Peyer's patch (tissue), 4 donors: Measurements from ENCODE around the gene TEC. TPM values are rescaled to one million over a fixed set of nuclear protein-coding genes. Genes with fewer than 3 reads are reported as not detected.
"Not testable (repeated sequence)": the region's sequence is repeated elsewhere in the genome, so short reads cannot be mapped to it uniquely, and the experiment has no call there.

Experiments
- DNase-seq, 3 donors: peaks; one replicate each; pipeline ENCODE4 v3.0.0-alpha.2; 2017 to 2019
- H3K27ac ChIP-seq, 4 donors: fragments of 200-600 bp; sonication (generic); one replicate each; pipeline ENCODE4 v1.5.1; 2016 to 2019
- H3K27me3 ChIP-seq, 2 donors: fragments of 200-600 bp; sonication (generic); one replicate each; pipeline ENCODE4 v1.5.1; 2019
- H3K36me3 ChIP-seq, 3 donors: fragments of 200-600 bp; sonication (generic); one replicate each; pipeline ENCODE4 v1.5.1; 2016 to 2019
- H3K4me1 ChIP-seq, 4 donors: fragments of 200-600 bp; sonication (generic); one replicate each; pipeline ENCODE4 v1.5.1; 2016 to 2019
- H3K4me3 ChIP-seq, 4 donors: fragments of 200-600 bp; sonication (generic); 1 replicate in 3 of 4; 2 replicates in 1 of 4; pipeline ENCODE4 v1.5.1; 2016 to 2019; ENCODE audit warnings: mild to moderate bottlenecking in 1 of 4
- H3K9me3 ChIP-seq, 4 donors: fragments of 200-600 bp; sonication (generic); one replicate each; pipeline ENCODE4 v1.5.1; 2016 to 2019; ENCODE audit warnings: mild to moderate bottlenecking in 1 of 4
- CTCF ChIP-seq, 6 experiments: fragments of 450-650 bp in 4 of 6; fragments of 200-600 bp in 2 of 6; sonication (generic) in 1 of 6; IDR thresholded peaks; one replicate each; pipeline ENCODE4 v1.5.1; 2017 to 2019; ENCODE audit warnings: antibody characterized with exemption in 6 of 6, mild to moderate bottlenecking in 3 of 6, moderate library complexity in 1 of 6
- POLR2A ChIP-seq, 2 donors: fragments of 450-650 bp; IDR thresholded peaks; one replicate each; pipeline ENCODE4 v1.5.1; 2017; ENCODE audit warnings: antibody characterized with exemption in 2 of 2, mild to moderate bottlenecking in 2 of 2, moderate library complexity in 2 of 2
- total RNA-seq, 4 donors: library from RNA; depleted of rRNA; stranded (reverse); fragments of >200 nt; gene quantifications; one replicate each; pipeline ENCODE4 v1.1.0, GENCODE V29; 2016

The TEC gene
- 10 to 100 TPM in 2 of 4 donors, 1 to 10 TPM in 2; 5.3 to 13.0 (median 10.2) TPM for total RNA-seq

GRCh38 chr4:48268956-48269860, at the start of gene TEC:
Gene TEC (minus strand): TSS chr4:48269838. CDS start chr4:48228614, 41,224 bp downstream.
- peaks cover 0 to 4% (median 0%) of the 10 kb centered on the region in 4 donors for H3K4me1 ChIP-seq
- no peaks in the 10 kb centered on the region for H3K9me3 ChIP-seq
- peak within 1 kb of the TSS; percentile 91 to 99 (median 96) for H3K27ac ChIP-seq
- peak; percentile 56 to 77 (median 58) for DNase-seq
- TF ChIP-seq POLR2A (IDR thresholded peaks at IDR 0.05) (peak; percentile 88 to 94), CTCF (IDR thresholded peaks at IDR 0.05) (peak in 2 of 6 experiments; percentile 9 to 21)
- H3K36me3 ChIP-seq, result no peaks in the 10 kb centered on the region
- H3K4me3 ChIP-seq, result peak within 1 kb of the TSS; percentile 78 to 97 (median 90)
- no peaks in the 10 kb centered on the region for H3K27me3 ChIP-seq

- Histone ChIP-seq H3K27me3 (no peaks in the 10 kb centered on the region), H3K27ac (no peak overlapping the region), H3K4me1 (no peaks in the 10 kb centered on the region), H3K36me3 (no peaks in the 10 kb centered on the region), H3K9me3 (no peaks in the 10 kb centered on the region), H3K4me3 (no peak overlapping the region)
- peak; percentile 4 to 78 (median 62) for TF ChIP-seq CTCF (IDR thresholded peaks at IDR 0.05)
- no peak for TF ChIP-seq POLR2A (IDR thresholded peaks at IDR 0.05)
- DNase-seq, result peak in 1 of 3 donors; percentile 54
Observed at GRCh38 chr4:48315728-48316630, 46.3 kb upstream of the TEC start.

GRCh38 chr4:48314746-48315145, 45.1 kb upstream of the TEC start:
- not testable (repeated sequence) for H3K27ac ChIP-seq, H3K27me3 ChIP-seq

GRCh38 chr4:48311896-48312295, 42.3 kb upstream of the TEC start:
- no peak overlapping the region for H3K4me3 ChIP-seq
- H3K9me3 ChIP-seq, result no peaks in the 10 kb centered on the region
- H3K27me3 ChIP-seq, result no peaks in the 10 kb centered on the region
- no peaks in the 10 kb centered on the region for H3K4me1 ChIP-seq
- no peak overlapping the region for H3K27ac ChIP-seq
- DNase-seq, result no peak
- TF ChIP-seq CTCF (IDR thresholded peaks at IDR 0.05) (no peak), POLR2A (IDR thresholded peaks at IDR 0.05) (no peak)
- H3K36me3 ChIP-seq, result no peaks in the 10 kb centered on the region

More at GRCh38 chr4:48314746-48315145, 45.1 kb upstream of the TEC start:
- not testable (repeated sequence) for DNase-seq, H3K4me1 ChIP-seq, H3K4me3 ChIP-seq, H3K9me3 ChIP-seq, H3K36me3 ChIP-seq

- Histone ChIP-seq H3K4me1 (no peaks in the 10 kb centered on the region), H3K4me3 (no peak overlapping the region), H3K9me3 (no peaks in the 10 kb centered on the region), H3K27ac (no peak overlapping the region), H3K27me3 (no peaks in the 10 kb centered on the region), H3K36me3 (no peaks in the 10 kb centered on the region)
- TF ChIP-seq POLR2A (IDR thresholded peaks at IDR 0.05) (no peak), CTCF (IDR thresholded peaks at IDR 0.05) (no peak)
- no peak for DNase-seq
Observed at GRCh38 chr4:48308901-48309300, 39.3 kb upstream of the TEC start.
